Adrenal gland (tissue), 5 donors: ENCODE measurements around the gene KIT.

Source experiments
- CTCF ChIP-seq, 6 experiments: fragments of 450-650 bp in 4 of 6; fragments of 200-600 bp in 2 of 6; sonication (generic) in 1 of 6; IDR thresholded peaks; 1 replicate in 5 of 6; 2 replicates in 1 of 6; pipeline versions ENCODE4 v1.5.1 to v1.8.0; 2016 to 2021; ENCODE audit warnings: antibody characterized with exemption in 6 of 6, mild to moderate bottlenecking in 2 of 6, moderate library complexity in 1 of 6
- POLR2A ChIP-seq, 2 donors: fragments of 450-650 bp; IDR thresholded peaks; one replicate each; pipeline ENCODE4 v1.6.1; 2017; ENCODE audit warnings: antibody characterized with exemption in 2 of 2, mild to moderate bottlenecking in 2 of 2, moderate library complexity in 1 of 2
- donor health status: DM: no; HTN: no; CAD: no.

GRCh38 chr4:54712206-54712605 is 54.4 kb downstream of the KIT start:
- TF ChIP-seq CTCF (IDR thresholded peaks at IDR 0.05) (no peak), POLR2A (IDR thresholded peaks at IDR 0.05) (no peak)
